B cell (primary cell): Measurements from ENCODE around the gene CCL13. TPM values are rescaled to one million over a fixed set of nuclear protein-coding genes. Genes with fewer than 3 reads are reported as not detected.

Experiments used
- ATAC-seq: fragments of 200-7000 bp; cut with Tn5 transposase; one replicate; pipeline ENCODE4 v1.10.0; 2021; ENCODE audit warnings: low read depth, mild to moderate bottlenecking, moderate number of reproducible peaks, moderate library complexity
- CTCF ChIA-PET: fragments of 350-600 bp; sonication (Branson Sonifier 250); formaldehyde crosslinking; loops from one replicate; lab custom pipeline; 2021; ENCODE audit warnings: antibody characterized with exemption, inconsistent platforms; lab: Charles Lee
- POLR2A ChIA-PET: fragments of 350-600 bp; sonication (Branson Sonifier 250); formaldehyde crosslinking; loops from one replicate; lab custom pipeline; 2021; ENCODE audit warnings: antibody characterized with exemption; lab: Charles Lee
- DNase-seq: peaks from one replicate; pipeline ENCODE4 v3.0.0; 2013
- H2AFZ ChIP-seq: 2 replicates; pipeline ENCODE4 v1.6.1; 2012; ENCODE audit warnings: mild to moderate bottlenecking, low read depth, low read length; ENCODE audit not compliant: insufficient read depth, poor library complexity, severe bottlenecking
- H3K27ac ChIP-seq, 2 donors: 1 replicate in 1 of 2; 2 replicates in 1 of 2; pipeline ENCODE4 v1.5.1; 2012 to 2013; ENCODE audit warnings: low read length in 2 of 2, mild to moderate bottlenecking in 2 of 2, moderate library complexity in 1 of 2
- H3K27me3 ChIP-seq, 4 experiments: fragments of 200-600 bp in 1 of 4; sonication (generic) in 1 of 4; replicated peaks in 1 of 4; 1 replicate in 2 of 4; 2 replicates in 2 of 4; pipeline versions ENCODE4 v1.6.1 to v1.7.0; 2013 to 2016; ENCODE audit warnings: low read length in 3 of 4, mild to moderate bottlenecking in 2 of 4, mixed read lengths in 1 of 4, moderate library complexity in 1 of 4; ENCODE audit not compliant: insufficient read depth in 4 of 4, control insufficient read depth in 3 of 4; ENCODE audit errors: control extremely low read depth in 1 of 4
- H3K36me3 ChIP-seq, 2 experiments: replicated peaks in 1 of 2; 1 replicate in 1 of 2; 2 replicates in 1 of 2; pipeline versions ENCODE4 v1.6.1 to v1.7.1; 2013; ENCODE audit warnings: low read length in 1 of 2; ENCODE audit not compliant: insufficient read depth in 2 of 2, control insufficient read depth in 1 of 2; ENCODE audit errors: control extremely low read depth in 1 of 2, extremely low read depth in 1 of 2
- H3K4me1 ChIP-seq, 2 donors: fragments of 200-600 bp in 1 of 2; sonication (generic) in 1 of 2; 1 replicate in 1 of 2; 2 replicates in 1 of 2; pipeline versions ENCODE4 v1.5.1 to v1.6.1; 2013 to 2017; ENCODE audit warnings: low read length in 2 of 2; ENCODE audit not compliant: control insufficient read depth in 2 of 2, insufficient read depth in 2 of 2
- H3K4me2 ChIP-seq: replicated peaks from 2 replicates; pipeline ENCODE3; 2012; ENCODE audit warnings: mild to moderate bottlenecking, low read depth, low read length; ENCODE audit not compliant: poor library complexity, severe bottlenecking
- H3K4me3 ChIP-seq, 5 experiments: fragments of 200-600 bp in 1 of 5; sonication (generic) in 1 of 5; 1 replicate in 3 of 5; 2 replicates in 2 of 5; pipeline versions ENCODE4 v1.5.1 to v1.7.0; 2011 to 2016; ENCODE audit warnings: low read length in 4 of 5, mild to moderate bottlenecking in 4 of 5, low read depth in 2 of 5, control low read depth in 1 of 5, moderate library complexity in 1 of 5; ENCODE audit not compliant: insufficient read depth in 1 of 5; ENCODE audit errors: control extremely low read depth in 1 of 5, extremely low read depth in 1 of 5
- H3K79me2 ChIP-seq: fragments of 200-600 bp; sonication (generic); one replicate; pipeline ENCODE4 v1.6.0; 2016; ENCODE audit warnings: low read length; ENCODE audit not compliant: control insufficient read depth, insufficient read depth
- H3K9ac ChIP-seq: fragments of 200-600 bp; sonication (generic); 2 replicates; pipeline ENCODE4 v1.6.1; 2017; ENCODE audit warnings: mild to moderate bottlenecking, low read length, moderate library complexity
- H3K9me3 ChIP-seq, 3 donors: one replicate each; pipeline versions ENCODE4 v1.6.1 to v1.7.1; 2013; ENCODE audit warnings: low read length in 2 of 3; ENCODE audit not compliant: control insufficient read depth in 2 of 3, insufficient read depth in 1 of 3; ENCODE audit errors: control extremely low read depth in 1 of 3
- H4K20me1 ChIP-seq: 2 replicates; pipeline ENCODE4 v1.6.0; 2012; ENCODE audit warnings: mild to moderate bottlenecking, low read length; ENCODE audit not compliant: insufficient read depth, control insufficient read depth, poor library complexity, severe bottlenecking
- H3K27ac Mint-ChIP-seq: one replicate; pipeline ENCODE4 v1.8.0; 2021; ENCODE audit warnings: mixed read lengths
- H3K27me3 Mint-ChIP-seq: one replicate; pipeline ENCODE4 v1.8.0; 2021; ENCODE audit warnings: mixed read lengths
- H3K4me1 Mint-ChIP-seq: one replicate; pipeline ENCODE4 v1.8.0; 2021; ENCODE audit warnings: mixed read lengths
- H3K4me3 Mint-ChIP-seq: one replicate; pipeline ENCODE4 v1.8.0; 2021; ENCODE audit warnings: mixed read lengths
- H3K9me3 Mint-ChIP-seq: one replicate; pipeline ENCODE4 v1.8.0; 2022; ENCODE audit warnings: mixed read lengths; ENCODE audit not compliant: insufficient read depth
- CTCF ChIP-seq: fragments of 200-600 bp; IDR thresholded peaks from one replicate; pipeline ENCODE4 v1.8.0; 2022; ENCODE audit warnings: antibody characterized with exemption, mild to moderate bottlenecking
- EZH2 ChIP-seq: IDR thresholded peaks from 2 replicates; pipeline ENCODE4 v1.6.1; 2012; ENCODE audit warnings: borderline replicate concordance, low read depth, mild to moderate bottlenecking, moderate library complexity, low read length; ENCODE audit not compliant: insufficient read depth, poor library complexity, severe bottlenecking
- WGBS: methylation state at CpG from one replicate; pipeline ENCODE4 v1.1.5; 2013; ENCODE audit warnings: missing lambda C conversion rate; ENCODE audit not compliant: insufficient coverage; 5-methylcytosine and 5-hydroxymethylcytosine counted together
- intact Hi-C: fragments of 100-400 bp; cut with micrococcal nuclease; formaldehyde crosslinking; loops from one replicate; pipeline ENCODE4 v1.10.0; 2022
- polyA plus RNA-seq: library from polyadenylated mRNA; depleted of rRNA; stranded (reverse); fragments of >200 nt; gene quantifications from 2 replicates; pipeline ENCODE4 v1.2.3, GENCODE V29; 2012
- total RNA-seq, 2 donors: library from RNA; stranded (reverse); fragments of 120-200 nt in 1 of 2; gene quantifications; 1 replicate in 1 of 2; 2 replicates in 1 of 2; pipeline versions ENCODE4 v1.2.3 to v1.2.4, GENCODE V29; 2013 to 2022

The CCL13 gene
- total and polyA plus RNA-seq, 2 donors (not counting 1 experiment from before 2014, with no cell fraction given): not detected

GRCh38 chr17:34341916-34342315 is 14.4 kb upstream of the CCL13 start:
- H3K4me1 Mint-ChIP-seq: peaks cover 5% of the 10 kb centered on the region
- Histone ChIP-seq H2AFZ (no peak overlapping the region), H3K27me3 (peaks cover 0 to 25% (median 4%) of the 10 kb centered on the region in 4 experiments), H3K4me1 (no peaks in the 10 kb centered on the region), H3K9ac (no peak overlapping the region), H3K27ac (no peak overlapping the region), H3K4me3 (no peak overlapping the region), H3K9me3 (peaks cover 0 to 1% (median 0%) of the 10 kb centered on the region in 3 donors), H3K79me2 (no peaks in the 10 kb centered on the region), H3K36me3 (no peaks in the 10 kb centered on the region), H4K20me1 (no peaks in the 10 kb centered on the region), H3K4me2 (no peak overlapping the region)
- peaks cover 66% of the 10 kb centered on the region for H3K27me3 Mint-ChIP-seq
- intact Hi-C loops: no loop called here
- CTCF ChIA-PET: no interaction called here
- ATAC-seq (no peak), DNase-seq (no peak)
- POLR2A ChIA-PET: no interaction called here
- WGBS: 100% methylated on average over 2 of the region's 2 CpGs
- no peak for TF ChIP-seq CTCF
- TF ChIP-seq EZH2: no peak
- no peaks in the 10 kb centered on the region for H3K9me3 Mint-ChIP-seq
- H3K4me3 Mint-ChIP-seq: no peak overlapping the region
- H3K27ac Mint-ChIP-seq: no peak overlapping the region

GRCh38 chr17:34347063-34347462 is 9.2 kb upstream of the CCL13 start:
- no peak for DNase-seq
- Mint-ChIP-seq H3K27ac (no peak overlapping the region), H3K9me3 (no peaks in the 10 kb centered on the region), H3K4me3 (no peak overlapping the region), H3K27me3 (peaks cover 55% of the 10 kb centered on the region), H3K4me1 (no peaks in the 10 kb centered on the region)
- no peak for ATAC-seq
- 65% methylated on average over 2 of the region's 4 CpGs for WGBS
- H4K20me1 ChIP-seq: no peaks in the 10 kb centered on the region
- no peaks in the 10 kb centered on the region for H3K79me2 ChIP-seq
- H3K4me3 ChIP-seq: no peak overlapping the region
- intact Hi-C loops: no loop called here
- H3K36me3 ChIP-seq: no peaks in the 10 kb centered on the region
- H3K9ac ChIP-seq: no peak overlapping the region
- H3K27me3 ChIP-seq: peaks cover 0 to 24% (median 5%) of the 10 kb centered on the region in 4 experiments
- TF ChIP-seq CTCF (no peak), EZH2 (no peak)
- no peak overlapping the region for H2AFZ ChIP-seq
- H3K4me1 ChIP-seq: no peaks in the 10 kb centered on the region
- ChIA-PET CTCF (no interaction called here), POLR2A (no interaction called here)
- no peaks in the 10 kb centered on the region for H3K9me3 ChIP-seq
- H3K4me2 ChIP-seq: no peak overlapping the region
- H3K27ac ChIP-seq: no peak overlapping the region
